ENCODE results near the gene TCF3. TPM values are rescaled to one million over a fixed set of nuclear protein-coding genes. Genes with fewer than 3 reads are reported as not detected.

TCF3 gene
- total RNA-seq, 1 experiment from 2014 or later = 208 TPM

DNA sequence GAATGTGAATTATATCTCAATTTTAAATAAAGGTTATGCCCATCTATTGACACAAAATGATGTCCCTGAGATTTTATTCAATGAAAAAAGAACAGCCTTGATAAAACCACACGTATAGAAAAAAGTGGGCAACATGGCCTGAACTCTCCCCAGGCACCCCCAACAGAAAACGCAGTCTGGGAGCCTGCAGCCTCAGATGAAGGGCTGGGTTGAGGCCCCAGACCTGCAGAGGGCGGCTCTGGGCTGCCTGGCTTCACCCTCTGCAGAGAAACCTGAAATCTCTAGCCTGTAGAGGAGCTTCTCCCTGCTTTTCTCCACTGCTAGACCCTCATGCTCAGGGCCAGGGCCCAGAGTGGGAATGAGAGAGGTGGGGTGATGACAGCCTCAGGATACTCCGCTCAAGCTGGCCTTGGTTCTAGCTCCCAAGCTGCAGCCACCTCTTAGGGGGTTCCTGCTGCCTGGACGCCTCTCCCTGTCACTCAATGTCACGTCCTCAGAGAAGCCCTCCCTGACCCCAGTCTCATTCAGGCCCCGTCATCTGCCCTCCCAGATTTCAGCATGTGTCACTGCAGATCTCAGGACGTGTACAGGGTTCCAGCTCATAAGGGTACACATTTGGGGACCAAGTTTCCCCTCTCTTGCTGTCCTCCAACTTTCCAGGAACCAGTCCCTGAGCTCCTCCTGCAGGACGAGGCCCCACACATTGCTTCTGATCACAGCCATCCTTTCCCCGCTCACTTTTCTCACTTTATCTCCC is 61.6 kb downstream of the TCF3 start:
- peak overlapping the region; percentile 100 for H3K27ac ChIP-seq (ENCODE audit: low read depth, low read length)
- peak overlapping the region; percentile 87 to 96 for H3K4me3 ChIP-seq (replicated peaks in 1 of 2; ENCODE audit: low read depth in 1 of 2, low read length in 2 of 2)
- no peaks in the 10 kb centered on the region for H4K20me1 ChIP-seq (ENCODE audit: insufficient read depth)
- intact Hi-C loops (cut with micrococcal nuclease) = no loop called here
- no peak for DNase-seq (ENCODE audit: low read depth, low spot score)
- peak overlapping the region; percentile 90 for H3K4me2 ChIP-seq (ENCODE audit: low read length)
- RAD21 ChIA-PET (ENCODE audit: low non-redundant PET in 1 of 2, low total read pairs in 2 of 2, uncharacterized antibody in 2 of 2, unreplicated experiment in 2 of 2) = no interaction called here
- H2AFZ ChIP-seq (ENCODE audit: low read depth, low read length, poor library complexity, severe bottlenecking) = no peak overlapping the region
- TF ChIP-seq EZH2phosphoT487 (IDR thresholded peaks at IDR 0.05; ENCODE audit: borderline replicate concordance) (no peak), SRF (IDR thresholded peaks at IDR 0.05; ENCODE audit: low read depth) (no peak), ATF3 (IDR thresholded peaks at IDR 0.05) (no peak), ELF1 (IDR thresholded peaks at IDR 0.05; ENCODE audit: borderline replicate concordance, low read depth) (no peak), JUND (IDR thresholded peaks at IDR 0.05) (no peak), SP1 (IDR thresholded peaks at IDR 0.05; ENCODE audit: low read depth) (no peak), CTCF (IDR thresholded peaks at IDR 0.05 in 2 of 3, conservative IDR thresholded peaks at IDR 0.05 in 1 of 3; ENCODE audit: borderline replicate concordance in 1 of 3, insufficient read depth in 1 of 3, low read depth in 2 of 3, low read length in 2 of 3) (peak in 2 of 3 experiments; percentile 38 to 46; a peak in 4 of 6 replicates), POLR2A (IDR thresholded peaks at IDR 0.05; ENCODE audit: borderline replicate concordance, extremely low read depth, insufficient read depth, insufficient read length) (peak; percentile 61), POLR2AphosphoS5 (IDR thresholded peaks at IDR 0.05; ENCODE audit: low read depth, low read length) (peak; percentile 55), SIN3A (IDR thresholded peaks at IDR 0.05; ENCODE audit: low read depth) (no peak), CBX3 (IDR thresholded peaks at IDR 0.05; ENCODE audit: low read depth) (no peak), TCF7L2 (IDR thresholded peaks at IDR 0.05; ENCODE audit: borderline replicate concordance, extremely low read depth, insufficient read depth, insufficient read length) (no peak), EGR1 (IDR thresholded peaks at IDR 0.05; ENCODE audit: low read depth) (no peak), MAX (IDR thresholded peaks at IDR 0.05) (no peak), ZNF274 (IDR thresholded peaks at IDR 0.05; ENCODE audit: low read depth, low read length) (no peak), EZH2 (IDR thresholded peaks at IDR 0.05) (no peak)
- TF ChIP-seq, protein P1, sequence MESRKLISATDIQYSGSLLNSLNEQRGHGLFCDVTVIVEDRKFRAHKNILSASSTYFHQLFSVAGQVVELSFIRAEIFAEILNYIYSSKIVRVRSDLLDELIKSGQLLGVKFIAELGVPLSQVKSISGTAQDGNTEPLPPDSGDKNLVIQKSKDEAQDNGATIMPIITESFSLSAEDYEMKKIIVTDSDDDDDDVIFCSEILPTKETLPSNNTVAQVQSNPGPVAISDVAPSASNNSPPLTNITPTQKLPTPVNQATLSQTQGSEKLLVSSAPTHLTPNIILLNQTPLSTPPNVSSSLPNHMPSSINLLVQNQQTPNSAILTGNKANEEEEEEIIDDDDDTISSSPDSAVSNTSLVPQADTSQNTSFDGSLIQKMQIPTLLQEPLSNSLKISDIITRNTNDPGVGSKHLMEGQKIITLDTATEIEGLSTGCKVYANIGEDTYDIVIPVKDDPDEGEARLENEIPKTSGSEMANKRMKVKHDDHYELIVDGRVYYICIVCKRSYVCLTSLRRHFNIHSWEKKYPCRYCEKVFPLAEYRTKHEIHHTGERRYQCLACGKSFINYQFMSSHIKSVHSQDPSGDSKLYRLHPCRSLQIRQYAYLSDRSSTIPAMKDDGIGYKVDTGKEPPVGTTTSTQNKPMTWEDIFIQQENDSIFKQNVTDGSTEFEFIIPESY (IDR thresholded peaks at IDR 0.05; ENCODE audit: extremely low read depth, insufficient replicate concordance, low read length) = no peak
- TF ChIP-seq, protein P2, sequence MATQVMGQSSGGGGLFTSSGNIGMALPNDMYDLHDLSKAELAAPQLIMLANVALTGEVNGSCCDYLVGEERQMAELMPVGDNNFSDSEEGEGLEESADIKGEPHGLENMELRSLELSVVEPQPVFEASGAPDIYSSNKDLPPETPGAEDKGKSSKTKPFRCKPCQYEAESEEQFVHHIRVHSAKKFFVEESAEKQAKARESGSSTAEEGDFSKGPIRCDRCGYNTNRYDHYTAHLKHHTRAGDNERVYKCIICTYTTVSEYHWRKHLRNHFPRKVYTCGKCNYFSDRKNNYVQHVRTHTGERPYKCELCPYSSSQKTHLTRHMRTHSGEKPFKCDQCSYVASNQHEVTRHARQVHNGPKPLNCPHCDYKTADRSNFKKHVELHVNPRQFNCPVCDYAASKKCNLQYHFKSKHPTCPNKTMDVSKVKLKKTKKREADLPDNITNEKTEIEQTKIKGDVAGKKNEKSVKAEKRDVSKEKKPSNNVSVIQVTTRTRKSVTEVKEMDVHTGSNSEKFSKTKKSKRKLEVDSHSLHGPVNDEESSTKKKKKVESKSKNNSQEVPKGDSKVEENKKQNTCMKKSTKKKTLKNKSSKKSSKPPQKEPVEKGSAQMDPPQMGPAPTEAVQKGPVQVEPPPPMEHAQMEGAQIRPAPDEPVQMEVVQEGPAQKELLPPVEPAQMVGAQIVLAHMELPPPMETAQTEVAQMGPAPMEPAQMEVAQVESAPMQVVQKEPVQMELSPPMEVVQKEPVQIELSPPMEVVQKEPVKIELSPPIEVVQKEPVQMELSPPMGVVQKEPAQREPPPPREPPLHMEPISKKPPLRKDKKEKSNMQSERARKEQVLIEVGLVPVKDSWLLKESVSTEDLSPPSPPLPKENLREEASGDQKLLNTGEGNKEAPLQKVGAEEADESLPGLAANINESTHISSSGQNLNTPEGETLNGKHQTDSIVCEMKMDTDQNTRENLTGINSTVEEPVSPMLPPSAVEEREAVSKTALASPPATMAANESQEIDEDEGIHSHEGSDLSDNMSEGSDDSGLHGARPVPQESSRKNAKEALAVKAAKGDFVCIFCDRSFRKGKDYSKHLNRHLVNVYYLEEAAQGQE (IDR thresholded peaks at IDR 0.05; ENCODE audit: low read depth) = no peak
- no peaks in the 10 kb centered on the region for H3K9me3 ChIP-seq (ENCODE audit: control insufficient read depth in 1 of 2, insufficient read depth in 1 of 2, low read depth in 1 of 2, low read length in 2 of 2)
- H3K4me1 ChIP-seq (ENCODE audit: control insufficient read depth in 1 of 2, insufficient read depth in 2 of 2, low read length in 2 of 2) = peaks cover 33 to 63% of the 10 kb centered on the region in 2 experiments
- peaks cover 57% of the 10 kb centered on the region for H3K79me2 ChIP-seq (ENCODE audit: insufficient read depth, low read length)
- H3K36me3 ChIP-seq (ENCODE audit: control insufficient read depth in 1 of 2, insufficient read depth in 2 of 2, low read length in 2 of 2) = 0 out of 4 replicates have a peak, but pooled peaks cover 0 to 5% of the 10 kb centered on the region in 2 experiments
- BruUV-seq (replicated peaks) = no TSS peak
- no peaks in the 10 kb centered on the region for H3K27me3 ChIP-seq (ENCODE audit: insufficient read depth, low read length)
- H3K9me2 ChIP-seq (ENCODE audit: insufficient read depth) = no peaks in the 10 kb centered on the region
- POLR2A ChIA-PET = interaction anchor here (1.0 to 1.2 kb wide), 2 partner anchors 13 to 15 kb away, joined by 3 read pairs; no protein-coding TSS in a partner anchor
- peak; percentile 23 for ATAC-seq
- H3K9ac ChIP-seq (ENCODE audit: low read length) = peak overlapping the region; percentile 98
- CTCF ChIA-PET = interaction anchor here (1.4 kb wide), 1 partner anchor 45 kb away, joined by 5 read pairs; no protein-coding TSS in a partner anchor

Data from HCT116 (cell line).